C4-2B (cell line): Measurements from ENCODE around the gene PACRG.

Experiments used
- ZFX ChIP-seq: fragments of 450-650 bp; IDR thresholded peaks from 2 replicates; pipeline ENCODE4 v1.6.1; 2017
- TF ChIP-seq, protein P1 (sequence below): fragments of 450-650 bp; conservative IDR thresholded peaks from 2 replicates; pipeline ENCODE4 v1.5.1; 2017; ENCODE audit warnings: mild to moderate bottlenecking

DNA sequence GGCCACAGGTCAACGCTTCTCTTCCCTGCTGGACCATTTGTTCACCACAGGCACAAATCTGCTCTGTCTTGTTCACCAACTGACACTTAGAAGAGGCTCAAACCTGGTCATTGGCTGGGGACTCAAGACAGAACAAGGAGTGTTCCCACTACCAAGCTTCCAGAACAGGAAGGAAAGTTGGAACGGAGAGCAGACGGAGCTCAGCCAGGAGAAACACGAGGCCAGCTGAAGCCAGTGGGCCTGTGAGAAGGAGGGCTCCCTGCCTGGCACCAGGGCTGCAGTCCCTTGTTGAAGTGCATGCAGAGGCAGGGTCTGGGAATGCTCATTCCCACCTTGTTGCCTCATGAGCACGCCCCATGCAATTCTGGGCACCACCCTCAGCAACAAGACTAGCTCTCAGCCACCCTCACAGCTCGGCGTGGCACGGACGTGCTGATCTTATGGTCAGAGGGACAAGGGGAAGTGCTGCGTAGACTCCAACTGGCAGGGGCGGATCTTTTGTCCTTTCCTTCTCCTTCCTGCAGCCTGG, 450.2 kb downstream of the PACRG start:
- TF ChIP-seq, protein P1, sequence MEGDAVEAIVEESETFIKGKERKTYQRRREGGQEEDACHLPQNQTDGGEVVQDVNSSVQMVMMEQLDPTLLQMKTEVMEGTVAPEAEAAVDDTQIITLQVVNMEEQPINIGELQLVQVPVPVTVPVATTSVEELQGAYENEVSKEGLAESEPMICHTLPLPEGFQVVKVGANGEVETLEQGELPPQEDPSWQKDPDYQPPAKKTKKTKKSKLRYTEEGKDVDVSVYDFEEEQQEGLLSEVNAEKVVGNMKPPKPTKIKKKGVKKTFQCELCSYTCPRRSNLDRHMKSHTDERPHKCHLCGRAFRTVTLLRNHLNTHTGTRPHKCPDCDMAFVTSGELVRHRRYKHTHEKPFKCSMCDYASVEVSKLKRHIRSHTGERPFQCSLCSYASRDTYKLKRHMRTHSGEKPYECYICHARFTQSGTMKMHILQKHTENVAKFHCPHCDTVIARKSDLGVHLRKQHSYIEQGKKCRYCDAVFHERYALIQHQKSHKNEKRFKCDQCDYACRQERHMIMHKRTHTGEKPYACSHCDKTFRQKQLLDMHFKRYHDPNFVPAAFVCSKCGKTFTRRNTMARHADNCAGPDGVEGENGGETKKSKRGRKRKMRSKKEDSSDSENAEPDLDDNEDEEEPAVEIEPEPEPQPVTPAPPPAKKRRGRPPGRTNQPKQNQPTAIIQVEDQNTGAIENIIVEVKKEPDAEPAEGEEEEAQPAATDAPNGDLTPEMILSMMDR: no peak
- TF ChIP-seq ZFX: no peak
